Left lung (tissue), 10 donors: ENCODE measurements around the gene PDE1C. TPM values are rescaled to one million over a fixed set of nuclear protein-coding genes. Genes with fewer than 3 reads are reported as not detected.
A peak's percentile ranks its signal among the peaks of the same experiment; 100 is the strongest.

Experiments used
- ATAC-seq: fragments of 200-7000 bp; cut with Tn5 transposase; one replicate; pipeline ENCODE4 v1.9.1; 2020; ENCODE audit warnings: moderate library complexity
- DNase-seq, 4 donors: peaks; one replicate each; pipeline ENCODE4 v3.0.0-alpha.2; 2013 to 2020
- H3K27ac ChIP-seq, 2 donors: fragments of 200-600 bp; sonication (generic) in 1 of 2; one replicate each; pipeline versions ENCODE4 v1.5.0 to v1.8.0; 2020 to 2021
- H3K27me3 ChIP-seq, 2 donors: fragments of 200-600 bp; sonication (generic) in 1 of 2; one replicate each; pipeline versions ENCODE4 v1.5.0 to v1.8.0; 2020 to 2021
- H3K36me3 ChIP-seq, 2 donors: fragments of 200-600 bp; sonication (generic) in 1 of 2; one replicate each; pipeline versions ENCODE4 v1.5.0 to v1.8.0; 2020 to 2021
- H3K4me1 ChIP-seq, 2 donors: fragments of 200-600 bp; one replicate each; pipeline ENCODE4 v1.8.0; 2021
- H3K4me3 ChIP-seq, 2 donors: fragments of 200-600 bp; sonication (generic) in 1 of 2; one replicate each; pipeline versions ENCODE4 v1.5.0 to v1.8.0; 2020 to 2021; ENCODE audit warnings: mild to moderate bottlenecking in 1 of 2
- H3K9me3 ChIP-seq, 2 donors: fragments of 200-600 bp; sonication (generic) in 1 of 2; one replicate each; pipeline versions ENCODE4 v1.5.0 to v1.8.0; 2020 to 2021
- CTCF ChIP-seq, 2 donors: fragments of 200-600 bp; sonication (generic) in 1 of 2; IDR thresholded peaks; one replicate each; pipeline versions ENCODE4 v1.5.0 to v1.8.0; 2021; ENCODE audit warnings: antibody characterized with exemption in 2 of 2
- intact Hi-C, 2 donors: fragments of 100-400 bp; cut with DNase I; formaldehyde crosslinking; loops; one replicate each; pipeline versions ENCODE4 v1.11.2 to v1.14.2; 2022
- polyA plus RNA-seq, 6 donors: library from polyadenylated mRNA; unstranded; fragments of 120-200 nt; gene quantifications; one replicate each; pipeline ENCODE4 v1.2.1, GENCODE V29; 2013; ENCODE audit not compliant: insufficient read length in 6 of 6
- total RNA-seq, 2 donors: library from RNA; stranded (reverse); fragmentation: NEBNext Ultra II Directional; extraction: Animal tissue kit (Norgen Biotek cat#: 25700); gene quantifications; one replicate each; pipeline ENCODE4 v1.2.1, GENCODE V29; 2021
- donor health status: DM: no; HTN: yes; CAD: no.
- donor health status: DM: no; HTN: no; CAD: no.

Gene PDE1C
- total and polyA plus RNA-seq, 8 donors: 2.0 to 13.8 (median 3.9) TPM

GRCh38 chr7:32100407-32100907 is 30.2 kb upstream of the PDE1C start:
- H3K9me3 ChIP-seq: no peaks in the 10 kb centered on the region
- intact Hi-C loops: no loop called here
- H3K36me3 ChIP-seq: no peaks in the 10 kb centered on the region
- H3K4me1 ChIP-seq: no peaks in the 10 kb centered on the region
- no peak overlapping the region for H3K27ac ChIP-seq
- DNase-seq: no peak
- H3K27me3 ChIP-seq: no peaks in the 10 kb centered on the region
- TF ChIP-seq CTCF (IDR thresholded peaks at IDR 0.05): no peak
- H3K4me3 ChIP-seq: no peak overlapping the region
- ATAC-seq: no peak

DNA sequence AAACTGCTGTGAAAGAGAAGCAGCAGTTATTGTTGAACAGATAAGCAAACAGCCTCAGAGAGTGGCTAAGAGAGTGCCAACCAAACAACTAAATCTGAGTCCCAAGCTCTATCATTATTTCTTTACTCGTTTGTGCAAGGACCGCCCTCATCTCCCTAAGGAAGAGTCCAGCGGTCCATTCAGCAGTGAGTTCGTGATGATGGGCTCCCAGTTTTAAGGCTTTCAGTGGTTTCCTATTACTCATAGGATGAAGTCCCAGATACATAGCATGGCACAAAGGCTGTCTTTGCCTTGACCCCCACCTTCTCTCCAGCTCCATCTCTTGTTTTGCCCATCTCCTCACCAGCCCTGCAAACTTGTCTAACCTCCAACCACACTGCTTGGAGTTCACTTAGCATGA is 24.3 kb upstream of the PDE1C start:
- Histone ChIP-seq H3K36me3 (no peaks in the 10 kb centered on the region), H3K9me3 (no peaks in the 10 kb centered on the region), H3K27ac (no peak overlapping the region), H3K4me3 (no peak overlapping the region), H3K4me1 (no peaks in the 10 kb centered on the region), H3K27me3 (no peaks in the 10 kb centered on the region)
- no peak for TF ChIP-seq CTCF (IDR thresholded peaks at IDR 0.05)
- no peak for DNase-seq
- intact Hi-C loops: no loop called here
- no peak for ATAC-seq

GRCh38 chr7:32093415-32094408 is 23.5 kb upstream of the PDE1C start:
- no peaks in the 10 kb centered on the region for H3K9me3 ChIP-seq
- TF ChIP-seq CTCF (IDR thresholded peaks at IDR 0.05): no peak

DNA sequence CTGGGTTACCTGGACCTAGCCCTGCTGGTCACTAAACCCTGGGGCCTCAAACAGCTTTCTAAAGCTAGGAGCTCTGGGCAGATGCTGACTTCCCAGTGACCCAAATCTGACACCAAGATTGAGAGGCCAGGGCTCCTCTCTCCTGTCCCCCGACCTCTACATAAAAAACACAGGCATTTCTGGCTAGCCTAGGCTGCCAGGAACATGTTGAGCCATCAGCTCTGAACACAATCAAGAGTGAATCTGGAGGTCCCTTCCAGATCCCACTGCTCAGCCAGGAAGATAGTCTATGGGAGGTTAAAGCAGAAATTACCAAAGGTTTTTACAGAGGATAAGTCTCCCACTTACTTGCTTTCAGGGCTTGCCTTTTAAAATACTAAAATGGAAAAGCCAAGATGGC is 22.1 kb upstream of the PDE1C start:
- TF ChIP-seq CTCF (IDR thresholded peaks at IDR 0.05): no peak
- Histone ChIP-seq H3K4me3 (no peak overlapping the region), H3K27ac (no peak overlapping the region), H3K36me3 (no peaks in the 10 kb centered on the region), H3K9me3 (no peaks in the 10 kb centered on the region), H3K4me1 (no peaks in the 10 kb centered on the region), H3K27me3 (no peaks in the 10 kb centered on the region)
- intact Hi-C loops: no loop called here
- DNase-seq: no peak
- no peak for ATAC-seq

More at GRCh38 chr7:32093415-32094408, 23.5 kb upstream of the PDE1C start:
- intact Hi-C loops: no loop called here
- Histone ChIP-seq H3K36me3 (no peaks in the 10 kb centered on the region), H3K4me1 (no peaks in the 10 kb centered on the region), H3K27ac (no peak overlapping the region), H3K27me3 (no peaks in the 10 kb centered on the region), H3K4me3 (no peak overlapping the region)
- DNase-seq (peak in 3 of 4 donors; percentile 31 to 51 (median 32)), ATAC-seq (peak; percentile 81)

GRCh38 chr7:32091608-32092210 is 21.5 kb upstream of the PDE1C start:
- no peak for DNase-seq
- Histone ChIP-seq H3K27ac (no peak overlapping the region), H3K27me3 (no peaks in the 10 kb centered on the region), H3K9me3 (no peaks in the 10 kb centered on the region), H3K4me1 (no peaks in the 10 kb centered on the region), H3K36me3 (no peaks in the 10 kb centered on the region), H3K4me3 (no peak overlapping the region)
- no peak for ATAC-seq
- TF ChIP-seq CTCF (IDR thresholded peaks at IDR 0.05): no peak
- intact Hi-C loops: no loop called here
